Inferior parietal cortex (tissue), 1 donor: ENCODE data around the gene CLDN11.

Experiments used
- DNase-seq: peaks from one replicate; pipeline ENCODE4 v3.0.0-alpha.2; 2016; ENCODE audit errors: extremely low spot score

Gene CLDN11

DNA sequence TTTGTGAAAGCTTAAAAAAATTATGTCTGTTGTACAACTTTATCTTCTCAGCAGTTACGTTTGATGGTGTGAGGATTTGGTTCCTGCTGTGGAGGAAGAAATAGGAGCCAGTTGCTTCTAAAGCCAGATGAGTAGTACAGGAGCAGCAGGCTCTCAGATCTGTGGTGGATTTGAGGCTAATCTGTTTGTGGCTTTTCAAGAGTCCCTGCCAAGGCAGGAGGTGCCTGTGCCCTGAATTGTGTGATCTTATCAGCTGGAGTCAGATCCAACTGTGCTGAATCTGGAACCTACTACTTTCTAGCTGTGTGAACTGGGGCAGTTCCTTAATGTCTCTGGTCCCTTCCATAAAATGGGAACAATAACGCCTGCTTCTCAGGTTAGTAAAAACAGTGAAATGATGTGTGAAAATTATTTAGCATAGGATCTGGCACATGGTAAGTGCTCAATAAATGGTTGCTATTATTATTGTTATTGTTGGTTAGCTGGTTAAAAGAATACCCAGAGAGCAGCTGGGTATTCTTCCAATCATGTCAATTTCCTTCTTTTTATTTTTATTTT lies 7.7 kb downstream of the CLDN11 start:
- DNase-seq, result no peak

DNA sequence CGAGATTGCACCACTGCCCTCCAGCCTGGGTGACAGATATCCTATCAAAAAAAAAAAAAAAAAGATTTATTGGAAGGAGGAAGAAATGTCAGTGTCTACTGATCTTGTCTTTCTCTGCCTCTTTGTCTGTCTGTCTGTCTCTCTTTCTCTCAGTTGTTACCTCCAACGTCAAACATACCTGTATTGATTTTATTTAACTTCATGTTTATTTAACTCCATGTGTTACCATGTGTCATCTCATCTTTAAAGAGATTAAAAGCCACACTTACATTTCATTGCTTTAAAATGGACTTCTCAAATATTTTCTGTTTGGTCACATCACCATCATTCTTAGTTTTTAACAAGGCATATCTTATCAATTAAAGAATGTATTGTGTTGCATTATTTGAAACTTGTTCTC lies 9.4 kb downstream of the CLDN11 start:
- no peak for DNase-seq

DNA sequence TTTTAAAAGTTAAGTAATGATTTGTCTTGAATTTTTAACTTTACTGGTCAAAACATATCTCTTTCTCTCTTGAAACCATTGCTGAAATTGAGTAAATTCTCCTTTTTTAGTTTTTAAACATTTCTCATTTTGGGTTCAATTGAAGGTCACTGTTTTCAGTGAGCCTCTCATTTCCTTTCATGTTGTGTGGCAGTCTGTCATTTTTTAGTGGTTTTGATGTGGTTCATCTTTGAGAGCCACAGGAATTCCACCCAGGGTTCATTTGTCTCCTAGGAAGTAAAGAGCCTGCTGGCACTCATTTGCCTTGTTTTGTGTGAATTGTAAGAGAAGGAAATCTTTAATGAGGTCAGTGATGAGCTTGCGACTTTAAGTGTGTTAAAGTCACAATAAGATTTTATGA lies 10.4 kb downstream of the CLDN11 start:
- no peak for DNase-seq

- DNase-seq, result no peak
These were observed 12.4 kb downstream of the CLDN11 start for GRCh38 chr3:170431054-170431453.

DNA sequence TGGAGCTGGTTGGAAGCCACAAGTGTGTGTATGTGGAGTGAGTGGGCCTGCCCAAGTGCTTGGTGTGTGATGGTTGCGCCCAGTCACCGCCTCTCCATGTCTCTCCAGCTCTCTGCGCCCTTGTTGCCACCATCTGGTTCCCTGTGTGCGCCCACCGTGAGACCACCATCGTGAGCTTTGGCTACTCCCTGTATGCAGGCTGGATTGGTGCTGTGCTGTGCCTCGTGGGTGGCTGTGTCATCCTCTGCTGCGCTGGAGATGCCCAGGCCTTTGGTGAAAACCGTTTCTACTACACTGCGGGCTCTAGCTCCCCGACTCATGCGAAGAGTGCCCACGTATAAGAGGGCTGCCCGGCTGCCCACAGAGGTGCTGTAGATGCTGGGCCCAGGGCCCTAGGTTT lies 13.7 kb downstream of the CLDN11 start:
- no peak for DNase-seq

DNA sequence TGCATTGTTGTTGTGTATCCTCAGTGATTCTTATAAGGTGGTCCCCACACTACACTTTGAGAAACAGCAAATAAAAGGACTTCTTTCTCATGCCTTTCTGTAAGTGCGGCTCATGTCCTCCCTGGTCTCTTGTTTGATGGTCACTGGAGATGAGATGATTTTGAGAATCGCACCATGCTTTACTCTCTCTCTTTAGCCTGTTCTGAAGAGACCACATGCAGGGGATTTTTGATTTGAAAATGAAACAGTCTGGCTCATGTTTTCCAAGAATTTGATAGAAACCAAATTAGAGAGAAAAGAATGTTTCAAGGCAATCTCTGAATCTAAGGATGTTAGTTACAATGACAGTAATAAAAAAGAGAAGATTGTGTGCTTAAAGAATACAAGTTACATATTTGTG lies 18.0 kb downstream of the CLDN11 start:
- no peak for DNase-seq

DNA sequence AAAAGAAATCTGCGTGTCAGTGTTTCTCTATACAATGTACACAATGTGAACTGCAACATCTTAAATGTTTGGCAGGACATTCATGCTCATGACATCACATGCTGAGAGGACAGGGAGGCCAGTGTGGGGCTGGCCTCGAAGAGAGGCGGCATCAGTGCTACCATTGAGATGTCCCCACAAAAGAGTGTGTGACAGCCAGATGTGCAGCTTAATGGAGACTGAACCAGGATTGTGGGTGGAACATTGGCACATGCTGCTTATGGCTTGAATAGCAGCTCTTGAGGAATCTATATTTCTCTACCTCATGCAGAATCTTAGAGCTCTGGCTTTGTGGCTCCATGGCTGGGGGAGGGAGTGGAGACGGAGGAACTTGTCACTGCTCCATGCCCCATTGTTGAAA lies 18.5 kb downstream of the CLDN11 start:
- peak; percentile 84 for DNase-seq

GRCh38 chr3:170437696-170438407 lies 19.2 kb downstream of the CLDN11 start:
- no peak for DNase-seq

DNA sequence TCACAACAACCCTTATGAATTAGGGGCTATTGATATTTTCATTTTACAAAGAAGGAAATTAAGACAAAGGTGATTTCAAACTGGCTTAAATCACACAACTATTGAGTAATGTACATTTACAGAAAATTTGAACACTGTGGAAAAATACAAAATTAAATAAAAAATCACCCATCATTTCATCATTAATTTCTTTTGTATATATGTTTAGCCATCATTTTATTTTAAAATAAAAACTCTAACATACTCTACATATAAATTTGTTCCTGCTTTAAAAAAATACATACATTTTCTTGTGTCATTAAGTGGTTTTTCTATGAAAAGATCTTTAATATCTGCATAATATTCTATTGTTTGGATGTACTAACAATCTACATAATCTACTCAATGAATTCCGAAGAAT lies 20.2 kb downstream of the CLDN11 start:
- no peak for DNase-seq

DNA sequence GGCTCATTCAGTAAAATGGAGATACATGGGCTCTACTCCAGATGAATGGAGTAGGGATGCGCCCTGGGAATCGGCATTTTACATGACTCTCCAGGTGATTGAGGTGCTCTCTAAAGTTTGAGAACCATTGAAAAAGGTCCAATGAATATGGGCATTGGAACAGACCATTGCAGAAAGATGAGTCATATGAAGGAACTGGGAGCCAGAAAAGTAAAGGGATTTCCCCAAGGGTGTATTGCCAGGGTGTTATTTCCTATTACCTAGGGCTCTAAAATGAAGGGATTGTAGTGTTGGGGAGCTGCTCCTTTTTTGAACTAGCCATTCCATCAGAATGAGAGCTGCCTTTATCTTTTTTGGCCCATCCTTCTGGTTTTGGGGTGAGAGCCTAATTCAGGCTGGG lies 21.7 kb downstream of the CLDN11 start:
- DNase-seq, result no peak

GRCh38 chr3:170441412-170441811 lies 22.7 kb downstream of the CLDN11 start:
- no peak for DNase-seq

DNA sequence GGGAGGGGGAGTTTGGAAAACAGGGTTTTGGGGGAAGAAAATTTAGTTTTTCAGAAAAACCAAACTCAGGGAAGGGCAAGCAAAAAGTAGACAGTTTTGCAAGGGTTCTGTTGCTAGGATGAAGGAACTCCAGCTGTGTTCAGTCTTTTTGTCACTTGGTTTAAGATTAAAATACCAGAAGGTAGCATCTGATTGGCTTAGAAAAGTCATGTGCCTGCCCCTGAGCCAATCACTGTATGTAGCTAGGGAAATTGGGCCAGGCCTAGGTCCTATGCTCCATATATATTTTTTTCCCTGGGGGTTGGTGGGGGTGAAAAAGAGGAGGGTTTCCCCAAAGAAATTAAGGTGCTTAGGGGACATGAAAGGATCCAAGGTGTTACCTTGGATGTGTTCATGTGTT lies 24.3 kb downstream of the CLDN11 start:
- no peak for DNase-seq

GRCh38 chr3:170443457-170443856 lies 24.8 kb downstream of the CLDN11 start:
- no peak for DNase-seq

GRCh38 chr3:170448584-170448983 lies 29.9 kb downstream of the CLDN11 start:
- DNase-seq, result no peak

DNA sequence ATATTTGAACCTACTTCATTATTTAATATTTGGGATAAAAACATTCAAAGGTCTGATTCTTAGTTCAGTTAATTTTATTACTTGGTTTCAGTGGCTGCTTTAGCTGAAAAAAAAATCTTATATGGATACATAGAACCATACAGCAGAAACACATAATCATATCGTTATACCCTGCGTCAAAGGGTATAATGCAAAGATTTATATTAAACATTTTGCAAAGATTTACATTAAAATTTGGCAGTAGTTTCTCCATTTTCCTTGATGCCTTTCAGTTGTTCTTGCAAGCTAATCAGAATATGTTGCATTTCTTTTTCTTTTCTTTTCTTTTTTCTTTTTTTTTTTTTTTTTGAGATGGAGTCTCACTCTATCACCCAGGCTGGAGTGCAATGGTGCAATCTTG lies 31.4 kb downstream of the CLDN11 start:
- no peak for DNase-seq

- DNase-seq, result no peak
These were observed 35.8 kb downstream of the CLDN11 start for GRCh38 chr3:170454509-170454908.

DNA sequence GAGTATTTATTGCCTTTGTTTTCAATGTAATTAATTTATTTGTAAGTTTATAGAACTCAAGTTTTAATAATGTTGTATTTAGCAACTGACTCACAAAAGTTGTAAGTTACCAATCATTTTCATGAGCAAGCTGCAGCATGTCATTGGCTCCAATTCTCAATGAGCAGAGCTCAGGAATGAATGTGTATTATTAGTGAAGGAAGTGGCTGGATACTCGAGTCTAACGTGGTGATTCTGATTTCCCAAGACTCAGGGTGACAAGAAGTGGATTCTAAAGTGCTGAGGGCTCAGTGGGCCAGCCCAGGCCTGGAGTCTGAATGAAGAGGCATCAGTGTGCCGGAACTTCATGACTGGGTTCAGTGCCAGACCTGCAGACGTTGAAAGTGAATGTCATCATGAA lies 39.6 kb downstream of the CLDN11 start:
- DNase-seq, result no peak

DNA sequence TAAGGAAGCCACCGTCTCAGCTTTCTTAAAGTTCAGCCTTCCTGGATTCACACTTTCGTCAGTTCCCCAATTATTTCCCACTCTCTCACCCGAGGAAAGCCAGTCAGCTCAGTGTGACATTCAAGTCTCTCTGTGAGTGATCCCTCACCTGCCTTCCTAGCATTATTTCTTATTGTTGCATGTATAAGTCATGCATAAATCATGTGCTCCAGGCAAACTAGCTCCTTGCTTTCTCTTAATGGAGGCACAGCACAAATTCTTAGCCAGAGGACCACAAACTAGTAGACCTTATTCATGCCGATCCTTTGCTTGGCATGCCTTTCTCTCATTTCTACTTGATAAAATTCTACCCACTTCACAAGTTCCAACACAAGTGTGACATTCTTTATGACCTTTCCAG lies 44.3 kb downstream of the CLDN11 start:
- no peak for DNase-seq

- no peak for DNase-seq
These were observed 47.3 kb downstream of the CLDN11 start for GRCh38 chr3:170465955-170466354.

DNA sequence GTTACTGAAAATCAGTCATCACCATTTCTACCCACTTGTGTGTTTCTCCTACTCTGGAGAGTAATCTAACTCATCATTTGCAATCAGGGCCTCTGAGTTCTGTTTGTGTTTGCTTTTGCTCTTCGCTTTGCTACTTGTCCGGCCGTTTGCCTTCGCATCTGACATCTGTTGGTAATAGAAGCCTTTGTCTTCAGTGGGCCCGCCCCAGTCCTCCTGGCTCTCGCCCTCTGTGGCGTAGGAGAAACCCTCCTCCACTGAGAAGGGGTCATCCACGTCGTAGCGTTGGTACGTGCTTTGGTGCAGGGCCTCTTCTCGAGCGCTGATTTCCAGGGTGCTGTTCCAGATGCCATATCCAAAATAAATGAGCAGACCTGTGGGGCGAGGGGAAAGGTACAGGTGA lies 48.3 kb downstream of the CLDN11 start:
- DNase-seq, result peak; percentile 72

- DNase-seq, result no peak
These were observed 49.0 kb downstream of the CLDN11 start for GRCh38 chr3:170467571-170468147.

DNA sequence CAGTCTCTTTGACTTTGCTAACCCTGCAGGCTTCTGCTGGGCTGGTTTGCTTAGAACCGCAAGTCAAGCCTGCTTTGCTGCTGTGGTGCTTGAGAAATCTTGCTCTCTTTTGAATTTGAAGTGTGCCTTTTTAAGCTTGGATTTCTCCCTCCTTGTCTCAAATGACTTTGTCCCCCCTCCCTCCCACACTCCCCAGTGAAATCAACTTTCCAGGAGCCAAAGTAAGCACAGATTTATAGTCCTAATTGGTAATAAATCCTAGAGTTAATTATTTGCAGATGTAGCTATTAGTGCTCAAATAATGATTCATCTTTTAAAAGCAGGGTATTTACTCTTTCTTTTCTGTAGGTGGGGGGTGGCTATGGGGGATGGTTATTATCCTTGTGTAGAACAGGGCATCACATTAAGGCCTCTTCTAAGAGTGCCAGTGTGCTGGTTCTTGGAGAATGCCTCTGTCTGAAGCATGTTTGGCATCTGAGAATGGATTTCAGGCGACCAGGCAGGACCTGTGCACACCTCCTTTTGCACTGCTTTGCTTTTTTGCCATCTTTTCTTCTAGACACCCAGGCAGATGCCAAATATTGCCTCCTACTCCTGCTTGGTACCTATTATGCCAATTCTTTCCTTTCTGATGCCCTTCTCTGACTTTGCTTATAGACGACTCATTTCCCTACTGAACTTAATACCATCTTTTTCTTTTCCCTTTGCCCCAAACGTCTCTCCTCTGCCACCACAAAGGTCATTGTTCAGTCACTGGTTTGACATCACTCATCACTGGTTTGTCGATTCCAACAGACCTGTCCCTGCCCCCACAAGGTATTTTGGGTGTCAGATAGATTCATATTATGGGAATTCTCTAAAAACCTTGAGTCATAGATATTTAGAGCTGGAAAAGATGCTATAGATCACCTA lies 50.7 kb downstream of the CLDN11 start:
- DNase-seq, result no peak
